Right lobe of liver (tissue), 4 donors: ENCODE data around the gene SDR9C7.

ENCODE experiments used
- POLR2A ChIP-seq: fragments of 450-650 bp; IDR thresholded peaks from one replicate; pipeline ENCODE4 v1.6.1; 2017; ENCODE audit warnings: antibody characterized with exemption, mild to moderate bottlenecking
- TF ChIP-seq, protein P1 (sequence below), 4 donors: fragments of 200-600 bp in 3 of 4; fragments of 450-650 bp in 1 of 4; IDR thresholded peaks; one replicate each; pipeline versions ENCODE4 v1.5.1 to v1.8.0; 2016 to 2022; ENCODE audit warnings: antibody characterized with exemption in 4 of 4, mild to moderate bottlenecking in 2 of 4
- donor health status: DM: no; HTN: no; CAD: no.
- donor health status: DM: no; HTN: no; CAD: no.
- donor health status: DM: no; HTN: yes; CAD: no.

DNA sequence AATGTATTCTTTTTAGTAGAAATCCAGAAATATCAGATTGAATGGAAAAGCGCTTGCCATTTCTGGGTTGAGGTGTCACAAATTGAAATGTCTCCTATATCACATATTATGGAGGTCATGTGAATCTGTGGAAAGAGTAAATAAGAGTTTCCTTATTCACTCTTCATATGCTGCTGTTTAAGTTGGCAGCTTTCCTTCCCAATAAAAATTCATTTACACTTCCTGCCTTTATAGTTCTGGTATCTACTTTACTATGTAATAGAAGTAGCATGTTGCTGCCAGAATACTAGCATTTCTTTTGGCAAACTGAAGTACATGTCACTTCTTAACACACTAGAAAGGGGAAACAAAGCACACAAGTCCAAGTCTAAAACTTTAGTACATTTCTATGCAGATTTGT lies 60.8 kb downstream of the SDR9C7 start:
- TF ChIP-seq, protein P1, sequence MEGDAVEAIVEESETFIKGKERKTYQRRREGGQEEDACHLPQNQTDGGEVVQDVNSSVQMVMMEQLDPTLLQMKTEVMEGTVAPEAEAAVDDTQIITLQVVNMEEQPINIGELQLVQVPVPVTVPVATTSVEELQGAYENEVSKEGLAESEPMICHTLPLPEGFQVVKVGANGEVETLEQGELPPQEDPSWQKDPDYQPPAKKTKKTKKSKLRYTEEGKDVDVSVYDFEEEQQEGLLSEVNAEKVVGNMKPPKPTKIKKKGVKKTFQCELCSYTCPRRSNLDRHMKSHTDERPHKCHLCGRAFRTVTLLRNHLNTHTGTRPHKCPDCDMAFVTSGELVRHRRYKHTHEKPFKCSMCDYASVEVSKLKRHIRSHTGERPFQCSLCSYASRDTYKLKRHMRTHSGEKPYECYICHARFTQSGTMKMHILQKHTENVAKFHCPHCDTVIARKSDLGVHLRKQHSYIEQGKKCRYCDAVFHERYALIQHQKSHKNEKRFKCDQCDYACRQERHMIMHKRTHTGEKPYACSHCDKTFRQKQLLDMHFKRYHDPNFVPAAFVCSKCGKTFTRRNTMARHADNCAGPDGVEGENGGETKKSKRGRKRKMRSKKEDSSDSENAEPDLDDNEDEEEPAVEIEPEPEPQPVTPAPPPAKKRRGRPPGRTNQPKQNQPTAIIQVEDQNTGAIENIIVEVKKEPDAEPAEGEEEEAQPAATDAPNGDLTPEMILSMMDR (IDR thresholded peaks at IDR 0.05) = no peak
- no peak for TF ChIP-seq POLR2A
